ENCODE data around the gene FTSJ1.

DNA sequence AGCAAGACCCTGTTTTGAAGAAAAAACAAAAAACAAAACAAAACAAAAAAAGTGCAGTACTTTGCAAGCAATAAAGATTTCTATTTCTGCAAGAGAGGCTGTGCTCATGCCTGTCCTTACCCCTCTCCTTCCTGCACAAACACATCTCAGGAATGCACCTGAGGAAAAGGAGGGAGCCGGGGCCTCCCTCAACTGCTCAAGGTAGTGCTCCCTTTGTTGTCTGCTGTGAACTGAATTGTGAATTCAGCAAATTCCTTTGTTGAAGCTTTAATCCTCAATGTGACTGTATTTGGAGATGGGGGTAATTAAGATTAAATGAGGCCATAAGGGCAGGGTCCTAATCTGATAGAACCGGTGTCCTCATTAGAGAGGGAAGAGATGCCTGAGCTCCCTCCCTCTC lies 13.9 kb downstream of the FTSJ1 start:
- TF ChIP-seq, protein P1, sequence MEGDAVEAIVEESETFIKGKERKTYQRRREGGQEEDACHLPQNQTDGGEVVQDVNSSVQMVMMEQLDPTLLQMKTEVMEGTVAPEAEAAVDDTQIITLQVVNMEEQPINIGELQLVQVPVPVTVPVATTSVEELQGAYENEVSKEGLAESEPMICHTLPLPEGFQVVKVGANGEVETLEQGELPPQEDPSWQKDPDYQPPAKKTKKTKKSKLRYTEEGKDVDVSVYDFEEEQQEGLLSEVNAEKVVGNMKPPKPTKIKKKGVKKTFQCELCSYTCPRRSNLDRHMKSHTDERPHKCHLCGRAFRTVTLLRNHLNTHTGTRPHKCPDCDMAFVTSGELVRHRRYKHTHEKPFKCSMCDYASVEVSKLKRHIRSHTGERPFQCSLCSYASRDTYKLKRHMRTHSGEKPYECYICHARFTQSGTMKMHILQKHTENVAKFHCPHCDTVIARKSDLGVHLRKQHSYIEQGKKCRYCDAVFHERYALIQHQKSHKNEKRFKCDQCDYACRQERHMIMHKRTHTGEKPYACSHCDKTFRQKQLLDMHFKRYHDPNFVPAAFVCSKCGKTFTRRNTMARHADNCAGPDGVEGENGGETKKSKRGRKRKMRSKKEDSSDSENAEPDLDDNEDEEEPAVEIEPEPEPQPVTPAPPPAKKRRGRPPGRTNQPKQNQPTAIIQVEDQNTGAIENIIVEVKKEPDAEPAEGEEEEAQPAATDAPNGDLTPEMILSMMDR (conservative IDR thresholded peaks at IDR 0.05; ENCODE audit: low read depth, low read length) = no peak
- no peak for TF ChIP-seq EZH2 (IDR thresholded peaks at IDR 0.05; ENCODE audit: borderline replicate concordance, low read depth, low read length, poor library complexity, severe bottlenecking)

All from A673 (cell line).